Measurements from ENCODE around the gene ACTRT2.

DNA sequence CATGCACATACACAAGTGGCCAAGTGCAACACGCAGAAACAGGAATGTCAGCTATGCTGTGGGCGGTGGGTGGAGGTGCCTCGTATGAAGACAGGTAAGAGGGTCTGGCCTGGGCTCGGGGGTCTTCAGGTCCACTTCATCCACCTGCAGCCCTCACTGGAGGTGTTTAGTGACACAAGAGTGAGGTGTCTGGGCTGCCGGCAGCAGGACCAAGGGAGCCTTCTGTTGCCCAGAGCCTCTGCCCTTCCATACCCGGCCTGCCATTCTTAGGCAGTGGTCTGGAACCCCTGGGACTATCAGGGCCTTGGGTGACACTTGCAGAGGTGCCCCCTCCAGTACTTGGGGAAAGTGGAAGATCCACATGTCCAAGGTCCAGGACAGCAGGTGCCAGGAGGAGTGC is 21.7 kb upstream of the ACTRT2 start:
- TF ChIP-seq, protein P1, sequence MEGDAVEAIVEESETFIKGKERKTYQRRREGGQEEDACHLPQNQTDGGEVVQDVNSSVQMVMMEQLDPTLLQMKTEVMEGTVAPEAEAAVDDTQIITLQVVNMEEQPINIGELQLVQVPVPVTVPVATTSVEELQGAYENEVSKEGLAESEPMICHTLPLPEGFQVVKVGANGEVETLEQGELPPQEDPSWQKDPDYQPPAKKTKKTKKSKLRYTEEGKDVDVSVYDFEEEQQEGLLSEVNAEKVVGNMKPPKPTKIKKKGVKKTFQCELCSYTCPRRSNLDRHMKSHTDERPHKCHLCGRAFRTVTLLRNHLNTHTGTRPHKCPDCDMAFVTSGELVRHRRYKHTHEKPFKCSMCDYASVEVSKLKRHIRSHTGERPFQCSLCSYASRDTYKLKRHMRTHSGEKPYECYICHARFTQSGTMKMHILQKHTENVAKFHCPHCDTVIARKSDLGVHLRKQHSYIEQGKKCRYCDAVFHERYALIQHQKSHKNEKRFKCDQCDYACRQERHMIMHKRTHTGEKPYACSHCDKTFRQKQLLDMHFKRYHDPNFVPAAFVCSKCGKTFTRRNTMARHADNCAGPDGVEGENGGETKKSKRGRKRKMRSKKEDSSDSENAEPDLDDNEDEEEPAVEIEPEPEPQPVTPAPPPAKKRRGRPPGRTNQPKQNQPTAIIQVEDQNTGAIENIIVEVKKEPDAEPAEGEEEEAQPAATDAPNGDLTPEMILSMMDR (IDR thresholded peaks at IDR 0.05): no peak
- TF ChIP-seq EZH2 (IDR thresholded peaks at IDR 0.05; ENCODE audit: borderline replicate concordance, insufficient read depth, low read depth, low read length, poor library complexity, severe bottlenecking): no peak
